Ishikawa (cell line): ENCODE measurements around the gene SDE2.

ENCODE experiments used
- CEBPB ChIP-seq: IDR thresholded peaks from 2 replicates; pipeline ENCODE4 v1.6.1; 2012
- EGR1 ChIP-seq: IDR thresholded peaks from 2 replicates; pipeline ENCODE4 v1.6.1; 2012
- EP300 ChIP-seq: IDR thresholded peaks from 2 replicates; pipeline ENCODE4 v1.6.1; 2012; ENCODE audit warnings: borderline replicate concordance
- FOXM1 ChIP-seq: IDR thresholded peaks from 2 replicates; pipeline ENCODE4 v1.6.1; 2012; ENCODE audit warnings: low read depth, borderline replicate concordance
- MAX ChIP-seq: IDR thresholded peaks from 2 replicates; pipeline ENCODE4 v1.6.1; 2012
- RAD21 ChIP-seq: IDR thresholded peaks from 2 replicates; pipeline ENCODE4 v1.6.1; 2012; ENCODE audit warnings: low read depth
- TCF12 ChIP-seq: IDR thresholded peaks from 2 replicates; pipeline ENCODE4 v1.6.1; 2012; ENCODE audit warnings: low read depth
- USF1 ChIP-seq: IDR thresholded peaks from 2 replicates; pipeline ENCODE4 v1.6.1; 2012

GRCh38 chr1:226027538-226028217 lies 28.5 kb upstream of the SDE2 start:
- TF ChIP-seq CEBPB: no peak
- TF ChIP-seq USF1: no peak
- no peak for TF ChIP-seq EP300
- TF ChIP-seq FOXM1: no peak
- no peak for TF ChIP-seq RAD21
- no peak for TF ChIP-seq EGR1
- no peak for TF ChIP-seq MAX
- TF ChIP-seq TCF12: no peak
